ENCODE measurements around the gene CKS2. TPM values are rescaled to one million over a fixed set of nuclear protein-coding genes. Genes with fewer than 3 reads are reported as not detected.

Gene CKS2
- total RNA-seq, 2 donors from 2014 or later, result 202 to 384 TPM

Other genes with a start within 250 kb of the CKS2 start
- under 1 TPM in 1 of 2 donors, not detected in 1; 0.02 TPM for gene SHC3, start 132.4 kb upstream of the CKS2 start, total RNA-seq
- gene SECISBP2, start 7.3 kb downstream of the CKS2 start, total RNA-seq, result 10 to 100 TPM; 42.8 to 52.0 TPM
- gene SEMA4D, start 186.9 kb downstream of the CKS2 start, total RNA-seq, result 100 to 1,000 TPM; 211 to 278 TPM